Erythroblast (primary cell): ENCODE results near the gene PTH1R.
"Not testable (repeated sequence)": the region's sequence is repeated elsewhere in the genome, so short reads cannot be mapped to it uniquely, and the experiment has no call there.

Source experiments
- DNase-seq, 2 experiments: peaks; one replicate each; lab custom pipeline; 2025; lab: John Stamatoyannopoulos, UW
- GATA1 ChIP-seq: IDR thresholded peaks from 2 replicates; pipeline ENCODE4 v1.6.1; 2011; ENCODE audit warnings: low read depth, mild to moderate bottlenecking, control low read depth, low read length, moderate library complexity
- POLR2A ChIP-seq: IDR thresholded peaks from 2 replicates; pipeline ENCODE4 v1.6.1; 2011; ENCODE audit warnings: mild to moderate bottlenecking, low read length

Gene PTH1R

GRCh38 chr3:46907960-46908293 lies 30.4 kb downstream of the PTH1R start:
- TF ChIP-seq POLR2A = no peak
- no peak for TF ChIP-seq GATA1

DNA sequence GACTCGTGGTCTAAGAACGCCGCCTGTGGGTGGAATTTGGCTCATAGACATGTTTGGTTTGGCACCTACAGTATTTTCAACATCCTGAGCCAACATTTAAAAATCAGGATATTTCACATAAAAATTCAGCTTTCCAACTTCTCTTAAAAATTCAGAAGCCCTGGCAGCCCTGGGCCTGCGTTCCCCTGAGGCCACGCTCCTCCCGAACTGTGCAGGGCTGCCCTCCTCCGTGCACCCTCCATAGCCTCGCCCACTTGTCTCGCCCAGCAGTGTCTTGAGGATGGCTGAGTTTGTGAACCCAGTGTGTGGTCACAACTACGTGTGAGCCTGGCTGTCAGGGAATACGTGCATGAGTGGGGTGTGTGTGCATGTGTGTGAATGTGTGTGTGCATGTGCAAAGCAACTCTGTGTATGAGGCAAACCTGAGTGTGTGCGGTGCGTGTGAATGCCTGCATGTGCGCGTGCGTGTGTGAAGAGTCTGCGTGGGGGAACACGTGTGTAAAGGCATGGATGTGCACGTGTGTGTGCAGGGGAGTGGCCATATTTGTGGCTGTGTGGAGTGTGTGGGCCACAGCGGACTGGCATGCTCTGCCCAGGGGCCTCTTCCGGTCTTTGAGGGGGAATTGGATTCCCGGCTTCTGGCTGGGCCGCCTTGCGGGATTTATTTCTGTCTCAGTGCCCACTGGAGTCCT lies 30.9 kb downstream of the PTH1R start:
- DNase-seq = no peak
- no peak for TF ChIP-seq GATA1
- no peak for TF ChIP-seq POLR2A

More at GRCh38 chr3:46907960-46908293, 30.4 kb downstream of the PTH1R start:
- no peak for DNase-seq

- TF ChIP-seq POLR2A = no peak
- TF ChIP-seq GATA1 = no peak
Measured at GRCh38 chr3:46908986-46909534, 31.5 kb downstream of the PTH1R start.

GRCh38 chr3:46909535-46910161 lies 32.1 kb downstream of the PTH1R start:
- DNase-seq = peak; percentile 69 to 80
- TF ChIP-seq POLR2A (no peak), GATA1 (no peak)

More at GRCh38 chr3:46908986-46909534, 31.5 kb downstream of the PTH1R start:
- DNase-seq = no peak

GRCh38 chr3:46910166-46910760 lies 32.7 kb downstream of the PTH1R start:
- TF ChIP-seq GATA1 = no peak
- no peak for TF ChIP-seq POLR2A
- DNase-seq = no peak

GRCh38 chr3:46910914-46911313 lies 33.4 kb downstream of the PTH1R start:
- not testable (repeated sequence) for DNase-seq

DNA sequence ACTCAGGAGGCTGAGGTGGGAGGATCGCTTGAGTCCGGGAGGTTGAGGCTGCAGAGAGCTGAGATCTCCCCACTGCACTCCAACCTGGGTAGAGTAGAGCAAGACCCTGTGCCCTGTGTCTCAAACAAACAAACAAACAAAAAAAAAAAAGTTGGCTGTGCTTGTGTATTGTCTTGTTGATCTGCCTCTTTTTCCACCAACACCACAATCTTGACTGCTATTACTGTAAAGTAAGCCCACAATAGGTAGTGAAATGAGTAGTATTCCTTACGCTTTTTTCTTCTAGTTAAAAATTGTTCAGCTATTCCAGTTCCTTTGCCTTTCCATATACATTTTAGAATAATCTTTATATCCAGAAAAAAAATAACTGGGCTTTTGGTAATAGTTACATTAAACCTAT lies 35.5 kb downstream of the PTH1R start:
- DNase-seq = no peak
- TF ChIP-seq POLR2A (no peak), GATA1 (no peak)

DNA sequence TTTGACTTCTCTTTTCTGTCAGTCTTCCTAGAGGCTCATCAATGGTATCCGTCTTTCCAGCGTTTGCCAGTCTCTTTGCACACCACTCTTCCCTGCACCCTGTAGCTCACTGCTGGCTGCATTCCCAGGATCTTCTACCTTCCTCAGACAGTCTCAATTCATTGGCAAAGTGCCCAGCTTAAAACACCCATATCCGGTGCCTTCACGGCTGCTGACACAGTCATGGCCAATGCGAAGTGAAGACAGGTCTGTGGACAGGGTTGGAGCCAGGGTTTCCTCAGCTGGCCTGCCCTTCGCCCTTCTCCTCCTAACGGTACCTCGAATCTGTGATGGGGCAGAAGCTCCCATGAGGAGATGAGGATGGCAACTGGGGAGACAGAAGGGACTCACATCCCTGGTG lies 36.1 kb downstream of the PTH1R start:
- no peak for DNase-seq
- no peak for TF ChIP-seq POLR2A
- no peak for TF ChIP-seq GATA1

DNA sequence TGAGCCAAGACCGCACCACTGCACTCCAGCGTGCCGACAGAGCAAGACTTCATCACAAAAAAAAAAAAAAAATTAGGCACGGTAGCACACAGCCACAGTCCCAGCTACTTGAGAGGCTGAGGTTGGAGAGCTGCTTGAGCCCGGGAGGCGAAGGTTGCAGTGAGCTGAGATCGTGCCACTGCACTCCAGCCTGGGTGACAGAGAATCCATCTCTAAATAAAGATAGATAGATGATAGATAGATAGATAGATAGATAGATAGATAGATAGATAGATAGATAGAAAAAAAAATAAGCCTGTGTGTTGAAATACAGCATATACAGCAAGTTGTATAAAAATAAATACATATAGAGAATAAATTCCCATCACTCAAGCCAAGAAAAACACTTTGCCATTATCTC lies 37.3 kb downstream of the PTH1R start:
- TF ChIP-seq POLR2A = no peak
- DNase-seq = no peak

- no peak for TF ChIP-seq GATA1
- no peak for TF ChIP-seq POLR2A
- DNase-seq = no peak
Measured at GRCh38 chr3:46915297-46915822, 37.8 kb downstream of the PTH1R start.

- DNase-seq = no peak
- no peak for TF ChIP-seq GATA1
- TF ChIP-seq POLR2A = no peak
Measured at GRCh38 chr3:46916278-46916677, 38.8 kb downstream of the PTH1R start.

DNA sequence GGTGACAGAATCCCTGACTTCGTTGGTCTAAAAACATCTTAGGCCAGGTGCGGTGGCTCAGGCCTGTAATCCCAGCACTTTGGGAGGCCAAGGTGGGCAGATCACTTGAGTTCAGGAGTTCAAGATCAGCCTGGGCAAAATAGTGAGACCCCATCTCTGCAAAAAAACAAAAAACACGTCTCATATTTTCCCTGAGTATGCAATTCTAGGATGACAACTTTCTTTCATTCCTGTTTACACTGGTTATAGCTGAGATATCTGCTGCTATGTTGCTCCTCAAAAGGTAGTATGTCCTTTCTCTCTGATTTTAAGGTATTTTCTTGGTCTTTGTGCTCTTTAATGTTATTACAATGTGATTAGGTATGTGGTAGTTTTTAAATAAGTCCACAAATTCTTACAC lies 39.3 kb downstream of the PTH1R start:
- DNase-seq = no peak
- TF ChIP-seq POLR2A (no peak), GATA1 (no peak)

- TF ChIP-seq POLR2A (no peak), GATA1 (no peak)
- DNase-seq = no peak
Measured at GRCh38 chr3:46917257-46917656, 39.7 kb downstream of the PTH1R start.

- DNase-seq = no peak
- TF ChIP-seq POLR2A (no peak), GATA1 (no peak)
Measured at GRCh38 chr3:46918202-46918601, 40.7 kb downstream of the PTH1R start.

DNA sequence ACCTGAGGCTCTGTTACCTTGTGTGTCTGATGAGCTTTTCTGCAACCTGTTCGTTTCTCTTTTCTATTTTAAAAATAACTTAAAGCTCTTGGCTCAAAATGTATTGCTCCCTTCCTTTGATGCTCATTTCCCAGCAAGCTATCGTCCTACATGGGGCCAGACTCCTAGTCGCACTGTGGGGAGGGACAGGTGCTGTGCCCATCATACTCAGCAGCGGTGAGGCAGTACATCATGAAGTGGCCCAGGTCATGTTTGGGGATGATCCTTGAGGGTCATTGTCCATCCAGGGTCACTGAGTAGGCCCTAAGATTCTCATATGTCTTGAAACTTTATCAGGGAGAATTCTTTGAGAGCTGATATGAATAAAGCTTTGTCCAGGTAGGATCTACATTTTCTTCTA lies 41.1 kb downstream of the PTH1R start:
- TF ChIP-seq GATA1 (no peak), POLR2A (no peak)
- no peak for DNase-seq
